ENCODE measurements around the gene NT5DC2.

DNA sequence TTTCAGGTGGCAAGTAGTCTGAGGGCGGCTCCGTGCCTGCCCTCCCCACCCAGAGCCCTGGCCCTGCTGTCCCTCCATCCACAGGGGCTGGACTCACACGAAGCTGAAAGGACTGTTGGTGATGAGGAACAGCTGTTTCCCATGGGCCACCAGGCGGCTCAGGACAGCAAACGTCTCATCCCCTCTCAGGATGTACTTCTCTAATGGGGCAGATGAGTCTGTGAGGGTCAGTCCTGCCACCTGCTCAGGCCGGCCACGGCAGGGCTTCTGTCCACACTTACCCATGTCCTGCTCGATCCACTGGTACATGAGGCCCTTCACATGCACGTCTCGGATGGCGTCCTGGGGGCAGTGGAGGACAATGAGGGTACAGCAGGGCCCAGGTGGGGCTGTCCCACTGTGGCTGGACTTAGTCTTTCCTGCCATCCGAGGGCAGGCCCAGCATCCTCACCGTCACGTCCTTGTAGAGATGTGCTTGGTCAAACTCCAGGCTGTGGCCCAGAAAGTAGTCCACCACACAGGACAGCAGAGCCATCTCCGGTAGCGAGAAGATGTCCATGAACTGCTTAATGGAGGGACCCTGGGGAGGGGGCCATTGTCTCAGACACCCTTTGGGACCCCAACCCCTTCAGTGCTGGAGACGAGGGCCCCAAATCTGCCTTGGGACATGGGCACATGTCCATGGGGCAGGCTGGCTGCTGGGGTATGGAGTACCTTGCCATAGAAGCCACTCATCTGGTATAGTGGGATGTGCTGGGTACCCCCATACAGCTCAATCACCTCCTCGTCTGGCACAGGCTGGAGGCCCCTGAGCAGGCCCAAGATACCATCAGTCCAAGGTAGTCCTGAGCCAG lies 5.7 kb downstream of the NT5DC2 start:
- TF ChIP-seq, protein P1, sequence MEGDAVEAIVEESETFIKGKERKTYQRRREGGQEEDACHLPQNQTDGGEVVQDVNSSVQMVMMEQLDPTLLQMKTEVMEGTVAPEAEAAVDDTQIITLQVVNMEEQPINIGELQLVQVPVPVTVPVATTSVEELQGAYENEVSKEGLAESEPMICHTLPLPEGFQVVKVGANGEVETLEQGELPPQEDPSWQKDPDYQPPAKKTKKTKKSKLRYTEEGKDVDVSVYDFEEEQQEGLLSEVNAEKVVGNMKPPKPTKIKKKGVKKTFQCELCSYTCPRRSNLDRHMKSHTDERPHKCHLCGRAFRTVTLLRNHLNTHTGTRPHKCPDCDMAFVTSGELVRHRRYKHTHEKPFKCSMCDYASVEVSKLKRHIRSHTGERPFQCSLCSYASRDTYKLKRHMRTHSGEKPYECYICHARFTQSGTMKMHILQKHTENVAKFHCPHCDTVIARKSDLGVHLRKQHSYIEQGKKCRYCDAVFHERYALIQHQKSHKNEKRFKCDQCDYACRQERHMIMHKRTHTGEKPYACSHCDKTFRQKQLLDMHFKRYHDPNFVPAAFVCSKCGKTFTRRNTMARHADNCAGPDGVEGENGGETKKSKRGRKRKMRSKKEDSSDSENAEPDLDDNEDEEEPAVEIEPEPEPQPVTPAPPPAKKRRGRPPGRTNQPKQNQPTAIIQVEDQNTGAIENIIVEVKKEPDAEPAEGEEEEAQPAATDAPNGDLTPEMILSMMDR (IDR thresholded peaks at IDR 0.05) = no peak
- no peak for TF ChIP-seq POLR2A (IDR thresholded peaks at IDR 0.05)

All from testis (tissue), 2 donors.